Femur (tissue), 1 donor: ENCODE data around the gene SPATS2.
A peak's percentile ranks its signal among the peaks of the same experiment; 100 is the strongest.

Experiments used
- DNase-seq: peaks from one replicate; pipeline ENCODE4 v3.0.0-alpha.2; 2017

SPATS2 gene

GRCh38 chr12:49543914-49544815 lies 176.9 kb downstream of the SPATS2 start:
- no peak for DNase-seq

DNA sequence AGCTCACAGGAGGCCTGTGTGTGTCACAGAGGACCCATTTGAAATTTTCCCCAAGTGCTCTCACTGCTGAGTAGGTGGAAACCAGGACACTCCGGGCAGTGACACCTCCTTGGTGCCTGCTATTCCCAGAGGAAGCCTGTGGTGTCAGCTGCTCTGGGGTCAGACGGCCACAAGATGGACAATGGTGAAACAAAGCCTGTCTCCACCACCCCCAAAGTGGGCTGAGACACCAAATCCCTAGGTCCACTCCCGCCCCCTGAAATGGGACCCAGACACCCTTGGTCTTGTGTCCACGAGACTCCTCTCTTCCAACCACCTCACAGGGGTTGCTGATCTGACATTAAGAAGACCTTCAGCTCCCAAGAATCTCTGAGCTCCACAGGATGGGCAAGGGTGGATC lies 178.6 kb downstream of the SPATS2 start:
- no peak for DNase-seq

DNA sequence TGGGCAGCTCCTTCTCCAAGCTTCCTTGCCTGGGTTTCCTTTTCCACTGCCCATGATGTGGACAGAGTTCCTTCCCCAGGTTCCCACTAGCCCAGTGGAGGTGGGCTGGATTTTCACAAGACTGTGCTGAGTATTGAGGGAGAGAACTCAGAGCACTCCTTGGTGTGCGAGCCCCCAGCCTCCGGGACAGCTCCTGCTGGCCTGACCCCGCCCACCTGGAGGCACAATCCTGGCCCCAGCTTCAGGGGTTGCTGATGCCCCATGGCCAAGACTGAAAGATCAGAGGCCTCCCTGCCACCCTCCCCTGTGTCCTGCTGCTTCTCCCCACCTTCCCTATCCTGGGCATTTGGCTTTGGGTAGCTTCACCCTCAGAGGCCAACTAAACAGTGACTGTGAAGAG lies 179.2 kb downstream of the SPATS2 start:
- DNase-seq, result no peak

GRCh38 chr12:49547090-49547690 lies 179.9 kb downstream of the SPATS2 start:
- no peak for DNase-seq

- DNase-seq, result no peak
Observed at GRCh38 chr12:49548481-49548821, 181.2 kb downstream of the SPATS2 start.

GRCh38 chr12:49548822-49549648 lies 181.8 kb downstream of the SPATS2 start:
- peak; percentile 58 for DNase-seq

DNA sequence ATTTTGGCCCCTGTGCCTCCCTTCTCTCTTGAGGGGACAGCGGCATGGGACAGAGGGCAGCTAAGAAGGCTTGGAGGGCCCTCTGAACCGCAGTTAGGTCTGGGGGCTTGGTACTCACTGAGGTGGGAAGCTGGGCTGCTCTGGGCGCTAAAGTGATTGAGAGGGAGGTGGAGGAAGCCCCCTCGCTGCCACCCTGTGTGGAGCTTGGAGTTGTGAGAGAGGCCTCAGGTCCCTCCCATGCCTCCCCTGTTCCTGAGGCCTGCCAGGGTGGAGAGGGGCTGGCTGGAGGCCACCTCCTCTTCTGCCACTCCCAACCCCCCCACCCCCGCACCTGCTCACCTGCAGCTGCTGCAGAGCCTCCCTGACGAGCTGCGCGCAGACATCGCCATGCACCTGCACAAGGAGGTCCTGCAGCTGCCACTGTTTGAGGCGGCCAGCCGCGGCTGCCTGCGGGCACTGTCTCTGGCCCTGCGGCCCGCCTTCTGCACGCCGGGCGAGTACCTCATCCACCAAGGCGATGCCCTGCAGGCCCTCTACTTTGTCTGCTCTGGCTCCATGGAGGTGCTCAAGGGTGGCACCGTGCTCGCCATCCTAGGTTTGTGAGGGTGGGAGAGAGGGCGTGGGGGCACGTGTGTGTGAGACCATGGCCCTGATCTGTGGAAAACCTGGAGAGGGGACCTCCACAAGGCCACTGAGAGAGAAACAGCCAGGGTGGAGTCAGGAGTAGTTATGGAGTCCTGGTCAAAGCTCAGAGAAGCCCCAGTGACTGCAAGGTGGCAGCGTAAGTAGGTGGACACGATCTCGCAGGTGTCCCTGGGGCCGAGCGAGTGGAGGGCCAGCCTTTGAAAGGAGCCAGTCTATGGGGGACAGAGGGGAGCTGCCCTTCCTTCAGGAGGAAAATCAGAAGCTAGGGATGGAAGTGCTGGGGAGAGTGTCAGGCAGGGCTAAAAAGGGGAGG lies 182.8 kb downstream of the SPATS2 start:
- no peak for DNase-seq

DNA sequence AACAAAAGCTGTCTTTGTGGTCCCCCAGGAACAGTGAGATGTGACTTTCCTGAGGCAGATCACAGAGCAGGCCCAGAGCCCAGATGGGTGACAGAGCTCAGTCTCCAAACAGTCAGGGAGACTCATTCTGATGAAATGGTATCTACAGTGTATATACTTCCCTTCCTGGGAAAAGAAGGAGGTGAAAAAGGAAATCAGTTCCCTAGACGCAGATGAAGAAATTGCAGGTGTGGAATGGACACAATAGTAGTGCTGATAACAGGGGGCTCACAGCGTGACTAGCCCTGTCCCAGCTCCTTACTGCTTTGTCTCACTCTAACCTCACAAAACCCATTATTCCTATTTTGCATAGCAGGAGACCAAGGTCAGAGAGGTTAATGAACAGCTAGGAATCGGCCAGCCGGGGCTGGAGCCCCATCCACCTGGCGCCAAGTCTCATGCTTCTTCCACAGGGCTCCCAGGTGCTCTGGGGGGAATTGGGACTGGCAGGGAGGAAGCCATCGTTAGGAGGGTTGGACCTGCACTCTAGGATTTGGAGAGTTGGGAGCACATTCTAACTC lies 183.5 kb downstream of the SPATS2 start:
- no peak for DNase-seq

DNA sequence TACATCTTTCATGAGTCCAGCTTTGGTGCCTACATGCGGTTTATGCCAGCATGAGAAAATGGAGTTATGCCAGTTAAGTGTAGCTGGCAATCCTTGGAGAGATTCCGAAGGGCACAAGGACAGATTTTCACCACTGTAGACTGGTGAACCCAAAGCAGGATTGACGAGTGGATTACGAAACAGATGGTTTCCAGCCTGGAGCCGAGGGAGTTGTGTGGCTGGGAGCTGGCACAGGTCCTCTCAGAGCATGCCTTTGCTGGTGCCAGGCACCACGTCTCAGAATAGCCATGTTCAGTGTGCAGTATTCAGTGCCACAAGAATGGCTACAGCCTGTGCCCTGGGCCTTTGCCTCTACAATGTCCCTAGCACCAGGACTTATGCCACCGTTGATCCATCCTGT lies 184.8 kb downstream of the SPATS2 start:
- DNase-seq, result no peak

DNA sequence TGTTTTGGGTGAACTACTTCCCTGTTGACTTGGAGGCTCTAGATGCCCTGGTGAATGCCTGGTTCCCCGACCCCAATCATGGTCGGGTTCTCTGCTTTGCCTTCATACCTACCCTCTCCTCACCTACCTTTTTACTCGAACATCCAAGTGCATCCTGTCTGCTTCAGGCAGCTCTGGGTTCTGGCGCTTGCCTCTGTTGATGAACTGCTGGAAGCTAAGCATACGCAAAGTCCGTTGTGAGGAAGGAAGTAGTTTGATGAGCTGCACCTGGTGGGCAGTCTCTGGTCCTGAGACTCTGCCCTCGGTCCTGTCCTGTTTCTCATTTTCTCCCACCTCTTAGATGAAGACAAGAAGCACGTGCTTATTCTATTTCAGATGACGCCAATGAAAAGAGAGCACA lies 185.2 kb downstream of the SPATS2 start:
- no peak for DNase-seq

GRCh38 chr12:49552899-49553298 lies 185.6 kb downstream of the SPATS2 start:
- no peak for DNase-seq

DNA sequence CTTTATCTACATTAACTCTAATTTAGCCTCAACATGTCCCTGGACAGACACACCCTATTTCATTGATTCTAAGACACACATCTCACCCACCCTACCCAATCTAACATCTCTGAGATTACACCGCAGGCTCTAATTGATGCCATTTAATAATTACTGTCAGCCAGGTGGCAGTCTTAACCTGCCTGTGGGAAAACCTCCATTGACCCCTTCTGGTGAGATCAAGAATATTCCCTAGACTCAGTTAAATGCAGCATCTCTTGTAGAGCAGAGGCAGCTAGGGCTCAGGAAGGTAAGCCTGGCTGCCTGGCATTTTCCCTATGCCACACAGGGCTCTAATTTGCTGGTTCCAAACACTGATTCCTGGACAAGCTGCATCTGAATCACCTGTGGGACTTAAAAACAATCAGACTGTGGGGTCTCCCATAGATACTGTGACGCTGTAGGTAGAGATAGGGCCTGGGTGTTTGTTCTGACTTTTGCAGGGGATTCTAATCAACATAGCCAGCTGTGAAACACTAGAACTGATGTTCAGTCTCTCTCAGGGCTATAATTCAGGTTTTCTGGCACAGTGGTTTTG lies 186.3 kb downstream of the SPATS2 start:
- no peak for DNase-seq

GRCh38 chr12:49554266-49554665 lies 187.0 kb downstream of the SPATS2 start:
- no peak for DNase-seq

DNA sequence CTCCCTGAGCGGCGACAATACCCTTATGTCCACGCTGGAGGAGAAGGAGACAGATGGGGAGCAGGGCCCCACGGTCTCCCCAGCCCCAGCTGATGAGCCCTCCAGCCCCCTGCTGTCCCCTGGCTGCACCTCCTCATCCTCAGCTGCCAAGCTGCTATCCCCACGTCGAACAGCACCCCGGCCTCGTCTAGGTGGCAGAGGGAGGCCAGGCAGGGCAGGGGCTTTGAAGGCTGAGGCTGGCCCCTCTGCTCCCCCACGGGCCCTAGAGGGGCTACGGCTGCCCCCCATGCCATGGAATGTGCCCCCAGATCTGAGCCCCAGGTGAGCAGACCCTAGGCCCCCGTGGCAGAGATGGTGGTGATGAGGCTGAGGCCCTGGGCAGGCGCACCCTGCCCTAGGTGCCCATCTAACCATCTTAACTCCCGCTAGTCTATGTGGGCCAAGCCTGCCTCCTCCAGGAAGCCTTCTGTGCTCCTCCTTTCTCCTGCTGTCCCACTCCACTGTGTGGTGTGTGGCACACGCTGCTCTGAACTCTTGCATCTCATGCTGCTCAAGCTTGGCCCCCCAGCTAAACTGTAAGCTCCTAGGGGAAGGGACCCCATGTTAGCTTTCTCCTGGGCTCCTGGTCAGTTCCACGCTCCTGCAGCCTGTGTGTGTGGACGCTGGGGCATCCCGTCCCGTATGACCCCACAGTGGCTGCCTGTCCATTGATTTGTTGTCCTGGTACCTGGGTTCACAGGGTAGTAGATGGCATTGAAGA lies 188.5 kb downstream of the SPATS2 start:
- DNase-seq, result no peak

GRCh38 chr12:49556391-49557186 lies 189.3 kb downstream of the SPATS2 start:
- no peak for DNase-seq

- DNase-seq, result no peak
Observed at GRCh38 chr12:49557187-49557916, 190.1 kb downstream of the SPATS2 start.

DNA sequence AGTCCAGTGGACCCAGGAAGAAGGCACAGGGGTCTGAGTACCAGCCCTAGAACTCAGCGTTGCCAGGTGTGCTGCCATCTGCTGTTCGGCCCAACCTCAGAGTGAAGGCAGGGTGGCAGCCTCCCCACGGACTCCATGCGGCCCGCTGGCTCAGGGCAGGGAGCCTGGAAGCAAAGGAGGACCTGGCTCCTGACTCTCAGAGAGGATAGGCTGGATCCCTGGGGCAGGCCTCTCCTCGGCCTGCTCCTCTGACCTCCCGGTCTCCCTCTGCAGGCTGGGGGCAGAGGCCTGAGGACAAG lies 190.6 kb downstream of the SPATS2 start:
- no peak for DNase-seq

GRCh38 chr12:49558526-49558925 lies 191.3 kb downstream of the SPATS2 start:
- DNase-seq, result no peak

GRCh38 chr12:49559011-49559675 lies 191.9 kb downstream of the SPATS2 start:
- no peak for DNase-seq
